NCI-H82 (cell line): ENCODE measurements around the gene PRXL2A.

ENCODE experiments used
- DNase-seq: peaks from one replicate; lab custom pipeline; 2025; lab: John Stamatoyannopoulos, UW

The PRXL2A gene

GRCh38 chr10:80461208-80462183, 53.1 kb downstream of the PRXL2A start:
- peak; percentile 12 for DNase-seq

- DNase-seq: no peak
Measured at GRCh38 chr10:80462299-80462980, 54.1 kb downstream of the PRXL2A start.

GRCh38 chr10:80462981-80463741, 54.8 kb downstream of the PRXL2A start:
- peak; percentile 50 for DNase-seq

GRCh38 chr10:80463868-80464267, 55.5 kb downstream of the PRXL2A start:
- DNase-seq: no peak

GRCh38 chr10:80464557-80465450, 56.5 kb downstream of the PRXL2A start:
- peak; percentile 13 for DNase-seq

GRCh38 chr10:80465451-80465835, 57.1 kb downstream of the PRXL2A start:
- no peak for DNase-seq

GRCh38 chr10:80465839-80466590, 57.7 kb downstream of the PRXL2A start:
- DNase-seq: no peak

- DNase-seq: no peak
Measured at GRCh38 chr10:80466724-80467326, 58.5 kb downstream of the PRXL2A start.

- DNase-seq: peak; percentile 77
Measured at GRCh38 chr10:80468002-80468401, 59.7 kb downstream of the PRXL2A start.

GRCh38 chr10:80468806-80469421, 60.6 kb downstream of the PRXL2A start:
- peak; percentile 77 for DNase-seq

- DNase-seq: no peak
Measured at GRCh38 chr10:80470266-80470665, 61.9 kb downstream of the PRXL2A start.

GRCh38 chr10:80471001-80471400, 62.6 kb downstream of the PRXL2A start:
- DNase-seq: no peak

GRCh38 chr10:80471715-80472233, 63.4 kb downstream of the PRXL2A start:
- DNase-seq: no peak

- no peak for DNase-seq
Measured at GRCh38 chr10:80472234-80473095, 64.1 kb downstream of the PRXL2A start.

- no peak for DNase-seq
Measured at GRCh38 chr10:80473096-80473657, 64.8 kb downstream of the PRXL2A start.

GRCh38 chr10:80473692-80474596, 65.6 kb downstream of the PRXL2A start:
- DNase-seq: no peak

- peak; percentile 47 for DNase-seq
Measured at GRCh38 chr10:80474597-80474910, 66.2 kb downstream of the PRXL2A start.
